Measurements from ENCODE around the gene FRMPD1. TPM values are rescaled to one million over a fixed set of nuclear protein-coding genes. Genes with fewer than 3 reads are reported as not detected.

Gene FRMPD1, protein sequence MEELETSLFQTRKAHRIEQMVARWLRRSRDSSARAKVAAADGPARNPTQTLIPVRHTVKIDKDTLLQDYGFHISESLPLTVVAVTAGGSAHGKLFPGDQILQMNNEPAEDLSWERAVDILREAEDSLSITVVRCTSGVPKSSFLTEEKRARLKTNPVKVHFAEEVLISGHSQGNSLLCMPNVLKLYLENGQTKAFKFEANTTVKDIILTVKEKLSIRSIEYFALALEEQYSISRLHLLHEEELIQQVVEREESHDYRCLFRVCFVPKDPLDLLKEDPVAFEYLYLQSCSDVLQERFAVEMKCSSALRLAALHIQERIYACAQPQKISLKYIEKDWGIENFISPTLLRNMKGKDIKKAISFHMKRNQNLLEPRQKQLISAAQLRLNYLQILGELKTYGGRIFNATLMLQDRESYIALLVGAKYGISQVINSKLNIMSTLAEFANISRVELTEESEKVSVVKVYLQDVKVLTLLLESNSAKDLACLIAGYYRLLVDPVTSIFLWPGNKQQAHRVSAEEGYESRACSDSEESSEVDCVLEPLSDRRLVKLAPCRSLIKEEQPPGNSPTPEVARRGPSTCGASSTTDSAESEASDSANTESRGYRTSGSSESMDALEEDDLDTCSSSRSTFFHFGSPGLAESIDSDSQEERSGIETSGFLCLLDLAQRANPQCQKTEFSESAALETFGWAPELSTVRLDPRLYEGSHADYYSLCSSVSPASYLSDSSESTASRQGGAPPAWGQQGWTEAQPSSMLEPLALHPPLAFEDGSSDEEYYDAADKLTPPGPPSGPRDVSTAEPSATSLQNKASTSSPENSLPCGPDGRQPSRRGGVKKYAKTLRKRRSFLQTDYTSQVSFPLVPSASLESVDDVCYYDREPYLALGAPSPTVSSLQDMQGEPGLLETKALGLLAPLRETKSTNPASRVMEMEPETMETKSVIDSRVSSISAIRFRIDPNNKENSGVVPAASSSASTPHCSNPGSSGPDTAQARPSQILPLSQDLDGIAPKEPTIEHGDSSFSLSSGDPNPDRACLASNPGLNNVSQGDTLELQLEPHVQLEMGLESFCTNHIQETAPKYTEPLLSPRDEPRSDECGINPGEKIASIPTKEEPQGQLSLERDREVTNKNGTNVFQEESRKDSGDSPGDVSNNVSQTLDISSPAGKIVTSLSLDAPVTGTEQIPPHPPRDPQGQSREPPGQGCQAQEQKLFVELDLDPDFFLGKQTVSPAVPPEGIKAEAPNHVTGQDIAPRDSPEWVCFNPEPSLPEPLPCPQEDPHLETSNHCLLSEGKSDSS (N-terminal part only)
- under 0.01 TPM in 1 of 2 replicates, not detected in the other for total RNA-seq

DNA sequence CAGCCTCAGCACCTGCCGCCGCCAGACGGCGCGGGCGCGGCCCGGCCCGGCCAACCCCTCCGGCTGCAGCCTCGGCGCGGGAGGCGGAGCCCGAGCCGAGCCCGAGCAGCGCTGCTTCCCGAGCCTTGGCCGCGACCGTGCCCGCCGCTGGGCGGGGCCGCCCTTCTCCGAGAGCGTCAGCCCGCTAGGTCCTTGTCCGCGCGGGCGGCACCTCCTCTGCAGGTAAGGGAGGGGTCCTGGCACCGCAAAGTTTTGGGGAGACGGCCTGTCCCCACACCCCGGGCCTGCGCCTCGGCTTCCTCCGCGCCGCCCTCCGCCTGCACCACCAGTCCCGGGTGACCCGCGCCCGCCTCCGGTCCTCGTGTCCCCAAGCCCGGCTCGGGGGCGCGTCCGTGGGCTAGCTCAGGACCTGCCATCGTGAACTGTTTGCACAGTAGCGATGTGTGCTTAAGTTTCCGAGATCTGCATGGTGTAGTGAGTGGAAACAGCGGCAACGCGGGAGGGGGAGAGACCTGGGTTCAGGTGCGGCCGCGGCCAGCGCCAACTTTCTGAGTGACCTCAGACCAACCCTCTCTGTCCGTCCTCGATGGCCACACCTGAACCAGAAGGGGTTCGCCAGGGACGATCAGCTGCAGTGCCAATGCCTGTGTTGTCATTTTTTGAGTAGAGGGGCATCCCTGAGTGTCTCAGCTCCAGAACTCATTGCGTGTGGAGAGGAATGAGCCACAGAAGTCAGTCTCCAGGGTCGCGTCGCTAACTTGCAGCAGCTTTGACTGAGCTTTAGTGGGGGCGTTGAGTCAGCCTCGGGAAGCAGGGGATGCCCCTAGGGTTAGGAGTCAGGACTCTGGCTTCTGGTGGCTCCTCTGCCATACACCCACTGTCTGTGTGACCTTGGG is at the start of gene FRMPD1:
TSS of gene FRMPD1 (plus strand) at position 82 of the 896 bp plus-strand sequence. CDS start 41,688 bp downstream, outside the sequence.

DNA sequence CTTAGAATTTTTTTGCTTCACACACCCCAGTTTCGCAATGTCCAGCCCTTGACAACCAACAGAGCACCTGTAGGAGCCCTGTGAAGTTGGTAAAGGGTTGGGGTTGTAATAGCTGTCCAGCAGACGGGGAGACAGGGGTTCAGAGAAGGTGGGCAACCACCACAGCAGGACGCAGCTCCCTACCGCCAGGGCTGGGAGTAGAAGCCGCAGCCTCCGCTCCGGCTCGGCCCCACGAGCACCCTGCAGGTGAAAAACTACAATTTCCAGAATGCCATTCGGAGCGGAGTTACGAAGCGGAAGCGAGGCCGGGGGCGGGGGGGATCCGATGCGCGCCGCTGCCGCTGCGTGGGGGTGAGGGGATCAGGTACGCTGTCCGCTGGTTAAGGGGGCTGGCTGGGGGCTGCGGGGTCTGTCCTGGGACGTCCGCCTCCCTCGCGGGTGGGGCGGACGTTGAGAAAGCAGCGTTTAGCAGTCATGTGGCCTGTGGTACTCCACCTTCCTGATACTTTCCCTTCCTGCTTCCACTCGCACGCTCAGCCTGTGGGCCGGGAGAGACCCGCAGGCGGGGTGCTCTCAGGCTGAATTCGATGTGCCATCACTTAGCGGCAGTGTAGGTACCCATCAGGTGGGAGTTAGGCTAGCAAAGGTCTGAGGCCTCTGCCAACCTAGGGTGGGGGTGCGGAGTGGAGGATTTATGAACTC is 102.9 kb downstream of the FRMPD1 start, which contains the start of gene TRMT10B:
TSS of gene TRMT10B (plus strand) at position 317 of the 702 bp plus-strand sequence. CDS start 8,127 bp downstream, outside the sequence.

DNA sequence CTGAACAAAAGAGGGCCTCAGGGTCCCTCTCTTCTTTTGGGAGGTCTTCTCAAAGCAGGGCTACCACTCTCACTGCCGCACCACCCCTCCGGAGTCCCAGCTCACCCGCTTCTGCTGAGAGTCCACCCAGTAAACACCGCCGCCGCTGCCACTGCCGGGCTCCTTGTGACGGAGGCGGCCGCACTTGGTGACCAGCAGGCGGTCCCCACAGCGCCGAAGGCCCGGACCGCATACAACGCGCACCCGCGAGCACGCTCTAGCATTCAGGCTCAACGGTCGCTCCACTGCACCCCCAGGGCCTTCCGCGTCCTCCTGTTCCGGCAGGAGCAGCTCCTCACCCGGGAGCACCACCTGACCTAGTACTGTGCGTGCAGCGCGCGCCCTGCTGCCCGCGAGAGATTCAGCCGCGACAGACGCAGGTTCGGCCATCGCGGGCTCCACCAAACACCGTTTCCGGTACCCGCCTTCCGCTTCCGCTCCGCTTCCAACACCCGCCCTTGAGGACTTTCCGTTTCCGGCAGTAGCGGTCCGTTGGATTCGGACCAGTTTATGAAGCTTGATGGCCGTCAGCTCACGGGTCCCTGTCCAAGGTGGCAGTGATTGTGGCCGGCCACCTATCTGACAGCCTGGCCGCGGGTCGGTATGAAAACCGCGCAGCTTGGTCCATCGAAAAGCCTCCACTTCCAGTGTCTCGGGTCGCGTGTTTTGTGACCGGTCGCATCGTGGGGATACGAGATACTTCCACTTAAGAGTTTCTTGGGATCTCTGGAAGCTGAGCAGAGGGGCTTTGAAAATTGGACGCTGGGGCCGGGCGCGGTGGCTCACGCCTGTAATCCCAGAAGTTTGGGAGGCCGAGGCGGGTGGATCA is 134.1 kb downstream of the FRMPD1 start, which contains the start of gene EXOSC3:
TSS of gene EXOSC3 (minus strand) at position 449 of the 868 bp plus-strand sequence. CDS start at position 429, 20 bp downstream.

Other genes with a start within 250 kb of the FRMPD1 start
- gene GRHPR, start 228.3 kb upstream of the FRMPD1 start, total RNA-seq, result 142 and 154 TPM in 2 replicates
- gene ZBTB5, start 185.5 kb upstream of the FRMPD1 start, total RNA-seq, result 5.1 TPM in 2 replicates
- 50.0 and 72.1 TPM in 2 replicates for gene POLR1E, start 165.0 kb upstream of the FRMPD1 start, total RNA-seq
- gene FBXO10, start 74.6 kb upstream of the FRMPD1 start, total RNA-seq, result 9.0 and 10.7 TPM in 2 replicates
- gene TOMM5, start 58.4 kb upstream of the FRMPD1 start, total RNA-seq, result 134 and 190 TPM in 2 replicates
- gene TRMT10B, start 102.9 kb downstream of the FRMPD1 start, total RNA-seq, result 2.0 and 2.2 TPM in 2 replicates
- gene EXOSC3, start 134.1 kb downstream of the FRMPD1 start, total RNA-seq, result 39.3 and 66.1 TPM in 2 replicates
- gene DCAF10, start 149.8 kb downstream of the FRMPD1 start, total RNA-seq, result 18.4 and 24.2 TPM in 2 replicates